ENCODE data around the gene BATF.

The BATF gene

GRCh38 chr14:75497701-75498100 lies 24.6 kb upstream of the BATF start:
- TF ChIP-seq CTCF (IDR thresholded peaks at IDR 0.05; ENCODE audit: low read depth, low read length, missing control alignments) = no peak
- no peak for DNase-seq (ENCODE audit: low read depth)
- no peak overlapping the region for H3K4me3 ChIP-seq (ENCODE audit: low read depth, low read length)
- in situ Hi-C loops (cut with HindIII; ENCODE audit: low sequenced_read_pairs) = loop anchor here (25.0 kb wide), 2 partner anchors 185 to 360 kb away; partner anchors contain the start of gene NEK9

DNA sequence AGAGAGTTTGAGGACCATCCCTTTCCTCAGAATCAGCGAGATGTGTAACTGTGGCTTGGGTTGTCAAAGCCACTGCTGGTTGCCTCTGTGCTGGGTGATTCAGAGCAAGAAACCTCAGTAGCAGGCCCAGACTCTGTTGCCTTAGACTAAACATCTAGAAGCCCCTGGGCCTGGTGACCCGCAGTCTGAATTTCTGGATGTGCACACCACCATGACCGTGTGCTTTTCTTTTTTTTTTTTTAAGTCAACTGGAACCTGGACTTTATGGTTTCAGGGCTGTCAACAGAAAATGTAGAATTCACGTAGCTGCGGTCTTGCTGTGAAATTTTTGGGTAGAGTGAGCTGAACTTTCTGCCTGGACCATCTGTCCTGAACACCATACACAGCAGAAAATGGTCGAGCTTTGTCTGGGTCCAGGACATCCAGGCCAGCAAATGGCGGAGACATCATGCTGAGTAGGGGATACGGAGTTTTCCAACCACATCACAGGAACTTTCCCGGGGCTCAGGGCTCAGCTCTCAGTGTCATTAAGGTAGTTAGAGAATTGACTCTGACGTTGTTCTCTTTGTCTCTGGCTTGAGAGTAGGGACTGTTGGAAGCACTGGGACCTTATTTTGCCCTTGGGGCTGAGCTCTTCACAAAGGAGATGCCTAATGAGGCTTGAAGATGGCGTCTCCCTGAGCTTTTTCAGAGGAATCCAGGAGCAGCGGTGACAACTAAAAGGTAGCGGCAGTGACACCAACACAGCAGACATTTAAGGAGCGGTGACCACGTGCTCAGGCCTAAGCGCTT lies 23.0 kb upstream of the BATF start:
- no peak for TF ChIP-seq CTCF (IDR thresholded peaks at IDR 0.05; ENCODE audit: low read depth, low read length, missing control alignments)
- no peak overlapping the region for H3K4me3 ChIP-seq (ENCODE audit: low read depth, low read length)
- in situ Hi-C loops (cut with HindIII; ENCODE audit: low sequenced_read_pairs) = loop anchor here (25.0 kb wide), 2 partner anchors 187 to 362 kb away; partner anchors contain the start of gene NEK9
- DNase-seq (ENCODE audit: low read depth) = no peak

DNA sequence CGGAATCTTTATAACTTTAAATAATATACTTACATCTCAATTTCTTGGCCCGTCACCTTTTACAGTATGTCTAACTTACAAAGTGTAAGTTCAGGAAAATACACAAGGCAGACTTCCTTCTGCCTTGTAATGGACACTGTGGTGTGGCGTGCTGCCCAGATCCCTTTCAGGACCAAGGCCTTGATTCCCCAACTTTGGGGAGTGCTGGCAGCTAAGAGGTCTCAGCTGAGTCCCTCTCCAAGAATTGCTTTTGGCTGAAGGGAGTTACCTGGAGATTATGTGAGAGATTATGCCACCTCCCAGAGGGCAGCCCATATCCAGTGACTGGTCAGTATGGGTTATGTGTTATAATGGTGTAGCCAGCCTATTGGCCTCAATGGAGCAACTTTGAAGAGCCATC lies 21.2 kb upstream of the BATF start:
- in situ Hi-C loops (cut with HindIII; ENCODE audit: low sequenced_read_pairs) = no loop called here
- H3K4me3 ChIP-seq (ENCODE audit: low read depth, low read length) = no peak overlapping the region
- DNase-seq (ENCODE audit: low read depth) = no peak
- TF ChIP-seq CTCF (IDR thresholded peaks at IDR 0.05; ENCODE audit: low read depth, low read length, missing control alignments) = no peak

DNA sequence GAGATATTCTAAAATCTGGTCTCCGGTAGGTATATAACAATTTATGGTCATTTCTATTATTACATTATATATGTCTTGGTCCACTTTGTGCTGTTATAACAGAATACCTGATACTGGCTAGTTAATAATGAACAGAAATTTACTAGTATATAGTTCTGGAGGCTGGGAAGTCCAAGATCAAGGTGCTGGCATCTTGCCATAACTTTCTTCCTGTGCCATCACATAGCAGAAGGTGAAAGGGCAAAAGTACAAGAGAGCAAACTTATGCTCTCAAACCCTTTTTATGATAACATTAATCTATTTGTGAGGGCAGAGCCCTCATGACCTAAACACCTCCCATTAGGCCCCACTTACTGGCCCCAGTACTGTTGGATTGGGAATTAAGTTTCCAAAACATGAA lies 17.9 kb upstream of the BATF start:
- DNase-seq (ENCODE audit: low read depth) = no peak
- no peak for TF ChIP-seq CTCF (IDR thresholded peaks at IDR 0.05; ENCODE audit: low read depth, low read length, missing control alignments)
- in situ Hi-C loops (cut with HindIII; ENCODE audit: low sequenced_read_pairs) = no loop called here
- no peak overlapping the region for H3K4me3 ChIP-seq (ENCODE audit: low read depth, low read length)

- H3K4me3 ChIP-seq (ENCODE audit: low read depth, low read length) = no peak overlapping the region
- DNase-seq (ENCODE audit: low read depth) = no peak
- no peak for TF ChIP-seq CTCF (IDR thresholded peaks at IDR 0.05; ENCODE audit: low read depth, low read length, missing control alignments)
- in situ Hi-C loops (cut with HindIII; ENCODE audit: low sequenced_read_pairs) = no loop called here
Measured at GRCh38 chr14:75506930-75507329, 15.3 kb upstream of the BATF start.

GRCh38 chr14:75510547-75510946 lies 11.7 kb upstream of the BATF start:
- DNase-seq (ENCODE audit: low read depth) = no peak
- in situ Hi-C loops (cut with HindIII; ENCODE audit: low sequenced_read_pairs) = no loop called here
- no peak for TF ChIP-seq CTCF (IDR thresholded peaks at IDR 0.05; ENCODE audit: low read depth, low read length, missing control alignments)
- H3K4me3 ChIP-seq (ENCODE audit: low read depth, low read length) = no peak overlapping the region

Data from astrocyte of the cerebellum (primary cell).